ENCODE measurements around the gene CEP72.

DNA sequence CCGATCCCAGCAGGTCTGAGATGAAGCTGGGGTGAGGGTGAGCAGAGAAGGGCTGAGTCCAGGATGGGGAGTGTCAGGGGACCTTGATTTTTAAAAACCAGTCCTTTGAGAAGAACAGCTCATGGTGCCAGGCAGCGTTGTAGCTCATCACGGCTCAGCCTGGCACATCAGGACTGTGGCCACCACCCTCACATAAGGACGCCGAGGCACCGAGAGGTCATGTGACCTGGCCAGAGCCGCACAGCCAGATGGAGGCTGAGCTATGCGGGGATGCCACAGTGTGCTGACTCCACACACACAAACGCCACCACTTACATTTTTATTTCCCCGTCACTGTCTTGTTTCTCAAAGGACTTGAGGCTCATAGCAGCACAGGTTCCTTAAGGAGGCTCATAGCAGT is 32.9 kb upstream of the CEP72 start:
- TF ChIP-seq, protein P1, sequence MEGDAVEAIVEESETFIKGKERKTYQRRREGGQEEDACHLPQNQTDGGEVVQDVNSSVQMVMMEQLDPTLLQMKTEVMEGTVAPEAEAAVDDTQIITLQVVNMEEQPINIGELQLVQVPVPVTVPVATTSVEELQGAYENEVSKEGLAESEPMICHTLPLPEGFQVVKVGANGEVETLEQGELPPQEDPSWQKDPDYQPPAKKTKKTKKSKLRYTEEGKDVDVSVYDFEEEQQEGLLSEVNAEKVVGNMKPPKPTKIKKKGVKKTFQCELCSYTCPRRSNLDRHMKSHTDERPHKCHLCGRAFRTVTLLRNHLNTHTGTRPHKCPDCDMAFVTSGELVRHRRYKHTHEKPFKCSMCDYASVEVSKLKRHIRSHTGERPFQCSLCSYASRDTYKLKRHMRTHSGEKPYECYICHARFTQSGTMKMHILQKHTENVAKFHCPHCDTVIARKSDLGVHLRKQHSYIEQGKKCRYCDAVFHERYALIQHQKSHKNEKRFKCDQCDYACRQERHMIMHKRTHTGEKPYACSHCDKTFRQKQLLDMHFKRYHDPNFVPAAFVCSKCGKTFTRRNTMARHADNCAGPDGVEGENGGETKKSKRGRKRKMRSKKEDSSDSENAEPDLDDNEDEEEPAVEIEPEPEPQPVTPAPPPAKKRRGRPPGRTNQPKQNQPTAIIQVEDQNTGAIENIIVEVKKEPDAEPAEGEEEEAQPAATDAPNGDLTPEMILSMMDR (IDR thresholded peaks at IDR 0.05; ENCODE audit: low read length): no peak
- no peak for TF ChIP-seq EZH2 (IDR thresholded peaks at IDR 0.05; ENCODE audit: borderline replicate concordance, low read length)
